ENCODE results near the gene CABS1. TPM values are rescaled to one million over a fixed set of nuclear protein-coding genes. Genes with fewer than 3 reads are reported as not detected.

The CABS1 gene
- polyA plus RNA-seq, 1 donor (not counting 4 experiments of a cell fraction or from before 2014, with no cell fraction given): not detected

DNA sequence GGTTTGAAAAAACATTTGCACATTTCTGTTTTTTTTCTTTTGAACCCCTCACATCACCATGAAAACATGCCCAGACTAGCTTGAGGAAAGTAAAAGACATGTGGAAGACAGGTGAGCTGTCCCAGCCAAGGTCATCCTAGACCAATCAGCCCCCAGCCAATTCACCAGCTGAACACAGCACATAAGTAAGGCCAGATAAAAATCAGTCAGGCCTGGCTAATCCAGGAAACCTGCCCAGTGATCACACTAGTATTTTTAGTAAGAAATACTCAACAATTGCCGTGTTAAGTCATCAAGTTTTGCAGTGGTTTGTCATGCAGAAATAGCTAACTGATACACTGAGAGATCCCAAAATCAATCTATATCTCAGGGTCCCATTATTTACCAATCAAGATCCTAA is 21.4 kb downstream of the CABS1 start:
- Histone ChIP-seq H3K79me2 (ENCODE audit: control insufficient read depth, insufficient read depth, low read length) (no peaks in the 10 kb centered on the region), H3K36me3 (ENCODE audit: control insufficient read depth in 2 of 2, extremely low read depth in 1 of 2, insufficient read depth in 2 of 2, low read length in 2 of 2) (no peaks in the 10 kb centered on the region), H3K9ac (ENCODE audit: control insufficient read depth, extremely low read depth, insufficient read depth, low read length) (no peak overlapping the region), H3K9me3 (ENCODE audit: control insufficient read depth, low read depth, low read length) (no peaks in the 10 kb centered on the region), H3K4me1 (ENCODE audit: control insufficient read depth, extremely low read depth, insufficient read depth, low read length) (no peaks in the 10 kb centered on the region), H3K27me3 (ENCODE audit: control insufficient read depth, extremely low read depth, insufficient read depth, low read length) (no peaks in the 10 kb centered on the region), H3K9me1 (ENCODE audit: control insufficient read depth, extremely low read depth, insufficient read depth, low read length) (no peaks in the 10 kb centered on the region), H3K4me2 (ENCODE audit: control insufficient read depth, extremely low read depth, insufficient read depth, low read depth, low read length) (no peak overlapping the region), H3K27ac (ENCODE audit: control insufficient read depth, insufficient read depth, low read length) (no peak overlapping the region), H2AFZ (ENCODE audit: control insufficient read depth, low read length) (no peak overlapping the region), H4K20me1 (ENCODE audit: control insufficient read depth, extremely low read depth, insufficient read depth, low read length) (no peaks in the 10 kb centered on the region), H3K4me3 (ENCODE audit: control insufficient read depth in 2 of 3, extremely low read depth in 1 of 3, insufficient read depth in 2 of 3, low read depth in 1 of 3, low read length in 3 of 3) (no peak overlapping the region)
- TF ChIP-seq, protein P1, sequence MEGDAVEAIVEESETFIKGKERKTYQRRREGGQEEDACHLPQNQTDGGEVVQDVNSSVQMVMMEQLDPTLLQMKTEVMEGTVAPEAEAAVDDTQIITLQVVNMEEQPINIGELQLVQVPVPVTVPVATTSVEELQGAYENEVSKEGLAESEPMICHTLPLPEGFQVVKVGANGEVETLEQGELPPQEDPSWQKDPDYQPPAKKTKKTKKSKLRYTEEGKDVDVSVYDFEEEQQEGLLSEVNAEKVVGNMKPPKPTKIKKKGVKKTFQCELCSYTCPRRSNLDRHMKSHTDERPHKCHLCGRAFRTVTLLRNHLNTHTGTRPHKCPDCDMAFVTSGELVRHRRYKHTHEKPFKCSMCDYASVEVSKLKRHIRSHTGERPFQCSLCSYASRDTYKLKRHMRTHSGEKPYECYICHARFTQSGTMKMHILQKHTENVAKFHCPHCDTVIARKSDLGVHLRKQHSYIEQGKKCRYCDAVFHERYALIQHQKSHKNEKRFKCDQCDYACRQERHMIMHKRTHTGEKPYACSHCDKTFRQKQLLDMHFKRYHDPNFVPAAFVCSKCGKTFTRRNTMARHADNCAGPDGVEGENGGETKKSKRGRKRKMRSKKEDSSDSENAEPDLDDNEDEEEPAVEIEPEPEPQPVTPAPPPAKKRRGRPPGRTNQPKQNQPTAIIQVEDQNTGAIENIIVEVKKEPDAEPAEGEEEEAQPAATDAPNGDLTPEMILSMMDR (optimal IDR thresholded peaks at IDR 0.05 in 1 of 3, IDR thresholded peaks at IDR 0.05 in 1 of 3, conservative IDR thresholded peaks at IDR 0.05 in 1 of 3; ENCODE audit: extremely low read depth in 1 of 3, insufficient read depth in 2 of 3, low read length in 3 of 3): no peak
- no peak for TF ChIP-seq EZH2 (IDR thresholded peaks at IDR 0.05; ENCODE audit: low read length)
- dilution Hi-C loops (cut with MboI; ENCODE audit: extremely low pct_ligation_motif_present, low sequenced_read_pairs): no loop called here
- no peak for FAIRE-seq
- DNase-seq (ENCODE audit: low read depth, low spot score): no peak

DNA sequence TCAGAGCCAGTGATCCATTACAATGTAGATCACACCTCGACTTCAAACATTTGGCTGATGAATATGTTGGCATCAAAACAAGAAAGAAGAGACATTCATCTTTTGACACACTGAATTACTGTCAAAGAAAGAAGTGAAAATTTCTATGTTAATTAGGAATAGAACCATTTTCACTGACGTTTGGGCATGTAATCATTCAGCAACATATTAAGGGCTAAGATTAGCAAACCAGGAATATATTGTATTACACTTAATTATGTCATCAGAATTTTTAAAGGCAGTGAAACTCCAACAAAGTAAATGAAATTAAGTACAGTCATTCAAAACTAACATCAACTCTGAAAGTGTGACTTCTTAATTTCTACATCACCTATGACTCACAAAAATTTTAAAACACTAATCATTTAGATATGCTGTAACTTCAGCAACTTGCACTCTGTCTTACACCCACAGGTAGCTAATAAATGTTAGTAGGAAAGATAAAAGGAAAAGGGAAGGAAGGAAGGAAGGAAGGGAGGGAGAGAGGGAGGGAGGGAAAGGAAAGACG is 24.4 kb downstream of the CABS1 start:
- no peaks in the 10 kb centered on the region for H3K36me3 ChIP-seq (ENCODE audit: control insufficient read depth in 2 of 2, extremely low read depth in 1 of 2, insufficient read depth in 2 of 2, low read length in 2 of 2)
- TF ChIP-seq, protein P1 (optimal IDR thresholded peaks at IDR 0.05 in 1 of 3, IDR thresholded peaks at IDR 0.05 in 1 of 3, conservative IDR thresholded peaks at IDR 0.05 in 1 of 3; ENCODE audit: extremely low read depth in 1 of 3, insufficient read depth in 2 of 3, low read length in 3 of 3): no peak
- no peak for TF ChIP-seq EZH2 (IDR thresholded peaks at IDR 0.05; ENCODE audit: low read length)
- no peak overlapping the region for H3K4me3 ChIP-seq (ENCODE audit: control insufficient read depth in 2 of 3, extremely low read depth in 1 of 3, insufficient read depth in 2 of 3, low read depth in 1 of 3, low read length in 3 of 3)
- H4K20me1 ChIP-seq (ENCODE audit: control insufficient read depth, extremely low read depth, insufficient read depth, low read length): no peaks in the 10 kb centered on the region
- H3K4me2 ChIP-seq (ENCODE audit: control insufficient read depth, extremely low read depth, insufficient read depth, low read depth, low read length): no peak overlapping the region
- no peaks in the 10 kb centered on the region for H3K4me1 ChIP-seq (ENCODE audit: control insufficient read depth, extremely low read depth, insufficient read depth, low read length)
- no peaks in the 10 kb centered on the region for H3K9me1 ChIP-seq (ENCODE audit: control insufficient read depth, extremely low read depth, insufficient read depth, low read length)
- no peak for FAIRE-seq
- no peak overlapping the region for H2AFZ ChIP-seq (ENCODE audit: control insufficient read depth, low read length)
- no peaks in the 10 kb centered on the region for H3K9me3 ChIP-seq (ENCODE audit: control insufficient read depth, low read depth, low read length)
- DNase-seq (ENCODE audit: low read depth, low spot score): no peak
- H3K9ac ChIP-seq (ENCODE audit: control insufficient read depth, extremely low read depth, insufficient read depth, low read length): no peak overlapping the region
- H3K27me3 ChIP-seq (ENCODE audit: control insufficient read depth, extremely low read depth, insufficient read depth, low read length): no peaks in the 10 kb centered on the region
- no peaks in the 10 kb centered on the region for H3K79me2 ChIP-seq (ENCODE audit: control insufficient read depth, insufficient read depth, low read length)
- H3K27ac ChIP-seq (ENCODE audit: control insufficient read depth, insufficient read depth, low read length): no peak overlapping the region
- dilution Hi-C loops (cut with MboI; ENCODE audit: extremely low pct_ligation_motif_present, low sequenced_read_pairs): no loop called here
